Loucy (cell line): ENCODE data around the gene BCL2L11.

Experiments
- H2AFZ ChIP-seq: fragments of 200-600 bp; sonication (generic); 2 replicates; pipeline ENCODE4 v1.6.0; 2016; ENCODE audit warnings: antibody characterized with exemption, mild to moderate bottlenecking, low read length, moderate library complexity
- H3F3A ChIP-seq: fragments of 200-600 bp; 2 replicates; pipeline ENCODE4 v1.6.0; 2016; ENCODE audit warnings: antibody characterized with exemption, low read depth, mild to moderate bottlenecking
- H3K27me3 ChIP-seq: fragments of 200-600 bp; sonication (generic); 2 replicates; pipeline ENCODE4 v1.6.1; 2014; ENCODE audit warnings: low read length, mild to moderate bottlenecking; ENCODE audit not compliant: insufficient read depth, poor library complexity, severe bottlenecking
- H3K36me3 ChIP-seq: fragments of 200-600 bp; sonication (generic); 2 replicates; pipeline ENCODE4 v1.6.1; 2016; ENCODE audit warnings: low read length; ENCODE audit not compliant: insufficient read depth
- H3K4me1 ChIP-seq: fragments of 200-600 bp; sonication (generic); 2 replicates; pipeline ENCODE4 v1.5.1; 2014; ENCODE audit warnings: low read length, mild to moderate bottlenecking; ENCODE audit not compliant: insufficient read depth, poor library complexity, severe bottlenecking
- H3K4me2 ChIP-seq: fragments of 200-600 bp; sonication (generic); 2 replicates; pipeline ENCODE4 v1.6.0; 2014; ENCODE audit warnings: antibody characterized with exemption, low read length, low read depth, mild to moderate bottlenecking; ENCODE audit not compliant: poor library complexity, severe bottlenecking
- H3K4me3 ChIP-seq: fragments of 200-600 bp; sonication (generic); 2 replicates; pipeline ENCODE4 v1.5.1; 2014; ENCODE audit warnings: low read length, mild to moderate bottlenecking, mixed read lengths; ENCODE audit not compliant: poor library complexity, severe bottlenecking
- H3K79me2 ChIP-seq: fragments of 200-600 bp; sonication (generic); 2 replicates; pipeline ENCODE4 v1.6.1; 2014; ENCODE audit warnings: low read length; ENCODE audit not compliant: insufficient read depth
- H3K9ac ChIP-seq: fragments of 200-600 bp; sonication (generic); 2 replicates; pipeline ENCODE4 v1.6.0; 2014; ENCODE audit warnings: mild to moderate bottlenecking, low read depth, low read length, moderate library complexity; ENCODE audit not compliant: poor library complexity, severe bottlenecking
- H3K9me2 ChIP-seq: fragments of 200-600 bp; sonication (generic); replicated peaks from 2 replicates; pipeline ENCODE4 v1.6.1; 2016; ENCODE audit warnings: low read depth, low read length, mixed read lengths
- H3K9me3 ChIP-seq: fragments of 200-600 bp; sonication (generic); 2 replicates; pipeline ENCODE4 v1.6.1; 2014; ENCODE audit warnings: mild to moderate bottlenecking, antibody characterized with exemption, low read length, low read depth; ENCODE audit not compliant: insufficient read depth
- H4K20me1 ChIP-seq: fragments of 200-600 bp; sonication (generic); 2 replicates; pipeline ENCODE4 v1.6.0; 2014; ENCODE audit warnings: antibody characterized with exemption, low read length, mild to moderate bottlenecking; ENCODE audit not compliant: insufficient read depth, poor library complexity, severe bottlenecking
- CTCF ChIP-seq: fragments of 200-600 bp; sonication (generic); conservative IDR thresholded peaks from 2 replicates; pipeline ENCODE4 v1.5.1; 2014; ENCODE audit warnings: mild to moderate bottlenecking, antibody characterized with exemption, low read length
- EZH2phosphoT487 ChIP-seq: fragments of 200-600 bp; IDR thresholded peaks from 2 replicates; pipeline ENCODE4 v1.6.1; 2018; ENCODE audit warnings: antibody characterized with exemption, mild to moderate bottlenecking, moderate library complexity, borderline replicate concordance

The BCL2L11 gene

DNA sequence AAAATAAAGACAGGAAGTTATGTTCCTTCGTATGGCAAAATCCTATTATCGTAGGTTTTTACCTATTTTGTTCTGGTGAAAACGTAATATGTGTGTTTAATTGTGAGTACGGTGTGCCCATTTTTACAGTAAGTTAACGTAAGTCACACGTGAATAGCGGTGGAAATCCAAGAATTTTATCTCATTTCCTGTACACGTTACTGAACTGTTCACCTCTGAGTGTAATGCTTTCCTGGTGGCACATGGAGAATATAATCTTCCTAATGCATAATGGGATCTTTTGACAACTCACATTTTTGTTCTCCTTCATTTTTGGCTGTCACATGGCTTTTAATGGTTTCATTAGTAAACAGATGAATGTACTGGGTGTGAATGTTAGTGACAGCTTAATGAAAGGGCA, 28.2 kb downstream of the BCL2L11 start:
- Histone ChIP-seq H3K4me3 (no peak overlapping the region), H2AFZ (no peak overlapping the region), H3K4me1 (peaks cover 54% of the 10 kb centered on the region), H3K27me3 (no peaks in the 10 kb centered on the region), H3K79me2 (peaks cover 5% of the 10 kb centered on the region; the same call in 1 of the 2 replicates), H3K9me3 (no peaks in the 10 kb centered on the region), H3K36me3 (peaks cover 30% of the 10 kb centered on the region; the same call in 1 of the 2 replicates), H3K9me2 (no peaks in the 10 kb centered on the region), H3K4me2 (peak overlapping the region; percentile 14), H3K9ac (no peak overlapping the region), H4K20me1 (no peaks in the 10 kb centered on the region), H3F3A (no peaks in the 10 kb centered on the region)
- no peak for TF ChIP-seq CTCF
- TF ChIP-seq EZH2phosphoT487, result no peak

DNA sequence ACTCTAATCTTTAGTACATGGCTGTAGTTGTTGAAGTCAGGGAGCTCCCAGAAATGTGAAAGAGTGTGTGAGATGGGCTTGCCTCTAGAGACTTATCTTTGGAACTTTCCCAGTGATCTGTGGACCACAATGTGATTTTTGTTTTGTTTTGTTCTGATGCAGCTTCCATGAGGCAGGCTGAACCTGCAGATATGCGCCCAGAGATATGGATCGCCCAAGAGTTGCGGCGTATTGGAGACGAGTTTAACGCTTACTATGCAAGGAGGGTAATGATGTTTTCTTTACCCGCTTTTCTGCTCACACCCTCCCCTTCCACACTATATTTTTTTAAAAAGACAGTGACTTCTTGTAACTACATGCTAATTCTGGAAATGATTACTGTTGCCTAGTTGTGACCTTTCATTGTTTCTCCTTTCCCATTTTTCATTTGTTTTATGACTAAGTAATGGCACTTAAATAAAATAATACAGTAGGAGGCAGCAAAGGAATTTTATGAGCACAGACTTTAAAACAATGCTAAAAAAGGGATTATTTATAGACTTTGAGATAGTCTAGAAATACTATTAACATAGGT, 29.3 kb downstream of the BCL2L11 start:
- H3K4me3 ChIP-seq, result no peak overlapping the region
- no peaks in the 10 kb centered on the region for H3K9me3 ChIP-seq
- H3K4me1 ChIP-seq, result peaks cover 43% of the 10 kb centered on the region
- no peak overlapping the region for H2AFZ ChIP-seq
- H3K9me2 ChIP-seq, result no peaks in the 10 kb centered on the region
- H3K27me3 ChIP-seq, result no peaks in the 10 kb centered on the region
- H3K9ac ChIP-seq, result no peak overlapping the region
- TF ChIP-seq CTCF, result no peak
- TF ChIP-seq EZH2phosphoT487, result no peak
- no peaks in the 10 kb centered on the region for H3F3A ChIP-seq
- H3K36me3 ChIP-seq, result peaks cover 36% of the 10 kb centered on the region; the same call in 1 of the 2 replicates
- H3K79me2 ChIP-seq, result peaks cover 5% of the 10 kb centered on the region; the same call in 1 of the 2 replicates
- no peak overlapping the region for H3K4me2 ChIP-seq
- no peaks in the 10 kb centered on the region for H4K20me1 ChIP-seq

GRCh38 chr2:111154758-111155157, 34.0 kb downstream of the BCL2L11 start:
- no peaks in the 10 kb centered on the region for H3F3A ChIP-seq
- H3K4me2 ChIP-seq, result no peak overlapping the region
- no peaks in the 10 kb centered on the region for H4K20me1 ChIP-seq
- H3K4me1 ChIP-seq, result no peaks in the 10 kb centered on the region
- no peaks in the 10 kb centered on the region for H3K27me3 ChIP-seq
- no peak overlapping the region for H3K9ac ChIP-seq
- no peak overlapping the region for H2AFZ ChIP-seq
- peaks cover 5% of the 10 kb centered on the region; the same call in 1 of the 2 replicates for H3K79me2 ChIP-seq
- TF ChIP-seq CTCF (no peak), EZH2phosphoT487 (no peak)
- no peak overlapping the region for H3K4me3 ChIP-seq
- H3K9me2 ChIP-seq, result no peaks in the 10 kb centered on the region
- no peaks in the 10 kb centered on the region for H3K9me3 ChIP-seq
- H3K36me3 ChIP-seq, result peaks cover 47% of the 10 kb centered on the region; the same call in 1 of the 2 replicates
